ENCODE results near the gene SPATA9.

SPATA9 gene

GRCh38 chr5:95728494-95729114 lies 45.8 kb upstream of the SPATA9 start:
- no peak overlapping the region for H3K4me3 ChIP-seq (ENCODE audit: low read length)
- no peak for DNase-seq (ENCODE audit: low read depth)
- TF ChIP-seq, protein P1, sequence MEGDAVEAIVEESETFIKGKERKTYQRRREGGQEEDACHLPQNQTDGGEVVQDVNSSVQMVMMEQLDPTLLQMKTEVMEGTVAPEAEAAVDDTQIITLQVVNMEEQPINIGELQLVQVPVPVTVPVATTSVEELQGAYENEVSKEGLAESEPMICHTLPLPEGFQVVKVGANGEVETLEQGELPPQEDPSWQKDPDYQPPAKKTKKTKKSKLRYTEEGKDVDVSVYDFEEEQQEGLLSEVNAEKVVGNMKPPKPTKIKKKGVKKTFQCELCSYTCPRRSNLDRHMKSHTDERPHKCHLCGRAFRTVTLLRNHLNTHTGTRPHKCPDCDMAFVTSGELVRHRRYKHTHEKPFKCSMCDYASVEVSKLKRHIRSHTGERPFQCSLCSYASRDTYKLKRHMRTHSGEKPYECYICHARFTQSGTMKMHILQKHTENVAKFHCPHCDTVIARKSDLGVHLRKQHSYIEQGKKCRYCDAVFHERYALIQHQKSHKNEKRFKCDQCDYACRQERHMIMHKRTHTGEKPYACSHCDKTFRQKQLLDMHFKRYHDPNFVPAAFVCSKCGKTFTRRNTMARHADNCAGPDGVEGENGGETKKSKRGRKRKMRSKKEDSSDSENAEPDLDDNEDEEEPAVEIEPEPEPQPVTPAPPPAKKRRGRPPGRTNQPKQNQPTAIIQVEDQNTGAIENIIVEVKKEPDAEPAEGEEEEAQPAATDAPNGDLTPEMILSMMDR (conservative IDR thresholded peaks at IDR 0.05; ENCODE audit: low read length) = no peak

DNA sequence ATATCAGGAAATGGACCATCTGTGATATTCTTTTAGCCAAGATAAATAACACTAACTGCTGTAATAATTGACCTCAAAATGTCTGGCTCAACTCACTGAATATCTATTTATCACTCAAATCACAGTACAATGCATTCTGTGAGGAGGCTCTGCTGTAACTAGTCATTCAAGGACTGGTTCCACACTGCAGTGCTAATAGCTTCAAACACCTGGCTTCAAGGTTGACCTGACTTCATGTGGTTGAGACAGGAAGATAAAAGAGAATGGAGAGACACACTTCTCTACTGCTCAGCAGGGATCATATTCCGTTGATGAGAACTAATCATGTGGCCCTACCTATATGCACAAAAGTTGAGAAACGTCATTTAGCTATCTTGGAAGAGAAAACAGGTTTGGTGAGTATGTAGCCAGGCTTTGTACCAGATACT lies 45.0 kb upstream of the SPATA9 start:
- DNase-seq (ENCODE audit: low read depth) = peak; percentile 61
- H3K4me3 ChIP-seq (ENCODE audit: low read length) = no peak overlapping the region
- TF ChIP-seq, protein P1 (conservative IDR thresholded peaks at IDR 0.05; ENCODE audit: low read length) = no peak

GRCh38 chr5:95726811-95727763 lies 44.3 kb upstream of the SPATA9 start:
- TF ChIP-seq, protein P1 (conservative IDR thresholded peaks at IDR 0.05; ENCODE audit: low read length) = no peak
- peak overlapping the region; percentile 36 for H3K4me3 ChIP-seq (ENCODE audit: low read length)
- DNase-seq (ENCODE audit: low read depth) = peak; percentile 31

GRCh38 chr5:95725937-95726810 lies 43.4 kb upstream of the SPATA9 start:
- peak overlapping the region; percentile 36 for H3K4me3 ChIP-seq (ENCODE audit: low read length)
- peak; percentile 93 for DNase-seq (ENCODE audit: low read depth)
- TF ChIP-seq, protein P1 (conservative IDR thresholded peaks at IDR 0.05; ENCODE audit: low read length) = no peak

DNA sequence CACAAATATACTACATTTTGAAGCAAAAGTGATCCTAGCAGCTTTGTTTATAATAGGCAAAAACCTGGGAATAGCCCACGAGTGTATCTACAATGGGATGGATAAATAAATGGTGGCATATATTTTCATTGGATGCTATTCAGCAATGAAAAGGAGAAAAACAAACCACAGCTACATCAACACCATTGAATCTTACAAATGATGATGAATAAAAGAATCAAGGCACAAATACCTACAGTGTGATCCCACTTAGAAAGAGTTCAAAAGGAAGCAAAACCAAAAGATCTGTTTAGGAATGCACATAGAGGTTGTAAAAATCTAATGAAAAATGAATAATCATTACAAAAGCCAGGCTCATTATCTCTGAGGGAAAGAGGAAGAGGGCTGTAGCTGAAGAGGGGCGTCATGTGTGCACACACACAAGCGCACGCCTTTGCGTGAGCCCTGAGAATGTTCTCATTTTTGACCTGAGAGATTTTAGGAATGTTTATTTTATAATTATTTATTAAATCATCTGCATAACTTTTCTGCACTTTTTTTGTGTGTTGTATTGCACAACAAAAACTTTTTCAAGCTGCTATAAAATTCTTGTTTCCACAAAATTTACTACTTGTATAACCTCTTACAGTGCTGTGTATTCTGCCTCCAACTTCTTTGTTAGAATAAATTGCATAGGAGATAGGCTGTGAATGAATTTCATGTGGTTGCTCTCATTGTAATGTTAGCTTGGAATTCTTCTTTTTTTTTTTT lies 42.5 kb upstream of the SPATA9 start:
- TF ChIP-seq, protein P1 (conservative IDR thresholded peaks at IDR 0.05; ENCODE audit: low read length) = no peak

GRCh38 chr5:95723632-95724369 lies 41.0 kb upstream of the SPATA9 start:
- TF ChIP-seq, protein P1 (conservative IDR thresholded peaks at IDR 0.05; ENCODE audit: low read length) = no peak
- no peak overlapping the region for H3K4me3 ChIP-seq (ENCODE audit: low read length)
- DNase-seq (ENCODE audit: low read depth) = peak; percentile 40

More for the DNA sequence above, 42.5 kb upstream of the SPATA9 start:
- DNase-seq (ENCODE audit: low read depth) = peak; percentile 82
- no peak overlapping the region for H3K4me3 ChIP-seq (ENCODE audit: low read length)
